K562 (cell line): ENCODE data around the gene KCNJ11. TPM values are rescaled to one million over a fixed set of nuclear protein-coding genes. Genes with fewer than 3 reads are reported as not detected.

ENCODE experiments used
- ATAC-seq: fragments of 200-7000 bp; cut with Tn5 transposase; 3 replicates; pipeline ENCODE4 v1.9.1; 2020; ENCODE audit warnings: moderate library complexity
- BruUV-seq: library from RNA; stranded (reverse); fragments of 400-500 nt; replicated peaks from 2 replicates; lab custom pipeline; 2021; lab: Mats Ljungman, UMichigan
- CTCF ChIA-PET: fragments of 300-600 bp; formaldehyde crosslinking; extraction: SDS; loops from one replicate; lab custom pipeline; 2021; ENCODE audit warnings: low intra/inter-chr PET ratio; lab: Yijun Ruan, JAX
- POLR2A ChIA-PET: fragments of 300-600, 350-650 bp; sonication (Branson Sonifier 250); formaldehyde crosslinking; extraction: SDS; loops from one replicate; lab custom pipeline; 2021; ENCODE audit warnings: antibody characterized with exemption, inconsistent platforms; lab: Yijun Ruan, JAX
- DNase-seq, 4 experiments: peaks; one replicate each; pipeline versions ENCODE4 v3.0.0 to v3.0.0-alpha.2; 2011 to 2018; ENCODE audit warnings: low spot score in 3 of 4, mixed read lengths in 3 of 4; ENCODE audit errors: extremely low read depth in 1 of 4
- FAIRE-seq: peaks from 2 replicates; lab custom pipeline; 2011; peaks lifted over from hg19 to GRCh38; lab: Jason Lieb, UNC
- H2AFZ ChIP-seq: 2 replicates; pipeline ENCODE4 v1.6.0; 2011; ENCODE audit warnings: low read depth, low read length, control low read depth, inconsistent platforms
- H3K27ac ChIP-seq: fragments of 200-600 bp; 3 replicates; pipeline ENCODE4 v1.8.0; 2011; ENCODE audit warnings: low read depth, mild to moderate bottlenecking, control low read depth, inconsistent platforms, low read length, moderate library complexity, mixed read lengths; ENCODE audit errors: extremely low read depth
- H3K27me3 ChIP-seq, 2 experiments: fragments of 300-600 bp in 1 of 2; 2 replicates in 1 of 2; 3 replicates in 1 of 2; pipeline versions ENCODE4 v1.6.0 to v1.8.0; 2011; ENCODE audit warnings: inconsistent platforms in 2 of 2, low read length in 2 of 2, mild to moderate bottlenecking in 1 of 2, mixed read lengths in 1 of 2, moderate library complexity in 1 of 2; ENCODE audit not compliant: control insufficient read depth in 2 of 2, insufficient read depth in 2 of 2
- H3K36me3 ChIP-seq: fragments of 300-600 bp; 3 replicates; pipeline ENCODE4 v1.8.0; 2011; ENCODE audit warnings: mild to moderate bottlenecking, low read length, inconsistent platforms; ENCODE audit not compliant: control insufficient read depth, insufficient read depth
- H3K4me1 ChIP-seq, 2 experiments: fragments of 200-600 bp in 1 of 2; replicated peaks in 1 of 2; 2 replicates in 1 of 2; 3 replicates in 1 of 2; pipeline versions ENCODE4 v1.5.1 to v1.8.0; 2011; ENCODE audit warnings: inconsistent platforms in 2 of 2, low read length in 2 of 2, mild to moderate bottlenecking in 1 of 2, mixed read lengths in 1 of 2, moderate library complexity in 1 of 2; ENCODE audit not compliant: control insufficient read depth in 2 of 2, insufficient read depth in 2 of 2
- H3K4me2 ChIP-seq: 2 replicates; pipeline ENCODE4 v1.6.1; 2011; ENCODE audit warnings: low read length, control low read depth, inconsistent platforms, mixed read lengths; ENCODE audit not compliant: insufficient read depth
- H3K4me3 ChIP-seq: fragments of 200-600 bp; sonication (generic), shearing (Covaris generic); 2 replicates; pipeline ENCODE4 v1.5.1; 2016; ENCODE audit warnings: control low read depth, inconsistent platforms
- H3K79me2 ChIP-seq: fragments of 200-600 bp; 3 replicates; pipeline ENCODE4 v1.8.0; 2011; ENCODE audit warnings: low read length, inconsistent platforms; ENCODE audit not compliant: control insufficient read depth, insufficient read depth
- H3K9ac ChIP-seq, 2 experiments: 2 replicates each; pipeline versions ENCODE4 v1.6.0 to v1.6.1; 2011; ENCODE audit warnings: low read depth in 2 of 2, low read length in 2 of 2, control low read depth in 1 of 2, inconsistent platforms in 1 of 2, mild to moderate bottlenecking in 1 of 2, mixed read lengths in 1 of 2; ENCODE audit not compliant: insufficient read depth in 1 of 2
- H3K9me1 ChIP-seq: one replicate; pipeline ENCODE4 v1.6.0; 2011; ENCODE audit warnings: inconsistent platforms, mild to moderate bottlenecking, low read length, moderate library complexity; ENCODE audit not compliant: control insufficient read depth, insufficient read depth
- H3K9me3 ChIP-seq: replicated peaks from 2 replicates; pipeline ENCODE4 v1.5.1; 2011; ENCODE audit warnings: low read depth, low read length, inconsistent platforms; ENCODE audit not compliant: control insufficient read depth, insufficient read depth
- H4K20me1 ChIP-seq: replicated peaks from 2 replicates; pipeline ENCODE4 v1.6.1; 2011; ENCODE audit warnings: low read length, inconsistent platforms, mixed read lengths; ENCODE audit not compliant: control insufficient read depth, insufficient read depth
- COPS2 ChIP-seq: fragments of 450-650 bp; conservative IDR thresholded peaks from 2 replicates; pipeline ENCODE4 v1.6.1; 2016; ENCODE audit warnings: mild to moderate bottlenecking, moderate library complexity
- CSDE1 ChIP-seq, 2 experiments: fragments of 450-650 bp; IDR thresholded peaks; 2 replicates each; pipeline ENCODE4 v1.6.1; 2016; ENCODE audit warnings: mild to moderate bottlenecking in 1 of 2
- ERF ChIP-seq: fragments of 450-650 bp; formaldehyde crosslinking; IDR thresholded peaks from 2 replicates; pipeline ENCODE4 v1.4.0; 2020; ENCODE audit warnings: mild to moderate bottlenecking, mixed read lengths
- GABPA ChIP-seq: fragments of 200-800 bp; sonication (Bioruptor generic); conservative IDR thresholded peaks from 2 replicates; pipeline ENCODE4 v1.6.1; 2016; ENCODE audit warnings: low read depth, missing genetic modification characterization, missing compliant biosample characterization
- JUNB ChIP-seq: fragments of 450-650 bp; formaldehyde crosslinking; conservative IDR thresholded peaks from 2 replicates; pipeline ENCODE4 v1.4.0; 2020; ENCODE audit warnings: mild to moderate bottlenecking
- MTA1 ChIP-seq: fragments of 450-650 bp; IDR thresholded peaks from 2 replicates; pipeline ENCODE4 v1.6.1; 2017; ENCODE audit warnings: borderline replicate concordance
- POLR2AphosphoS2 ChIP-seq: IDR thresholded peaks from 2 replicates; pipeline ENCODE4 v1.6.1; 2012; ENCODE audit warnings: low read length, improper control_type of control experiment
- TBP ChIP-seq: optimal IDR thresholded peaks from 2 replicates; pipeline ENCODE3; 2011; ENCODE audit warnings: low read depth, low read length, improper control_type of control experiment
- USF2 ChIP-seq: sonication (generic); formaldehyde crosslinking; IDR thresholded peaks from 2 replicates; pipeline ENCODE4 v1.5.0; 2020; ENCODE audit warnings: missing genetic modification reagents
- ZBTB34 ChIP-seq: fragments of 250-450 bp; sonication (Bioruptor Pico); IDR thresholded peaks from 2 replicates; pipeline ENCODE4 v1.8.0; 2021; ENCODE audit warnings: mild to moderate bottlenecking, moderate library complexity
- ZNF511 ChIP-seq: sonication (generic); formaldehyde crosslinking; IDR thresholded peaks from 2 replicates; pipeline ENCODE4 v1.8.0; 2022; ENCODE audit warnings: mild to moderate bottlenecking, missing genetic modification reagents
- ZNF551 ChIP-seq: fragments of 250-450 bp; sonication (Bioruptor Pico); IDR thresholded peaks from 2 replicates; pipeline ENCODE4 v1.5.0; 2021; ENCODE audit warnings: mild to moderate bottlenecking, moderate library complexity
- WGBS: fragments of 100-300 bp; shearing (Covaris generic); methylation state at CpG from one replicate; pipeline ENCODE4 v1.1.6; 2016; ENCODE audit warnings: low coverage, mixed read lengths; ENCODE audit not compliant: insufficient coverage; ENCODE audit errors: missing lambda C conversion rate; 5-methylcytosine and 5-hydroxymethylcytosine counted together
- in situ Hi-C: fragments of 300-500 bp; cut with MboI; formaldehyde crosslinking; loops from 4 replicates; pipeline ENCODE4 v1.15.0; 2018; ENCODE audit warnings: inconsistent platforms, mixed read lengths
- intact Hi-C: fragments of 100-400 bp; cut with micrococcal nuclease; formaldehyde crosslinking; loops from 2 replicates; pipeline ENCODE4 v1.14.2; 2022
- polyA plus RNA-seq, 8 experiments: library from polyadenylated mRNA; depleted of rRNA in 4 of 8; stranded (reverse) in 5 of 8; unstranded in 3 of 8; fragments of >200 nt; fragmentation: Nextera tagmentation in 2 of 8; fragmentation: Illumina TruSeq in 1 of 8; extraction: Ambion mirVana in 2 of 8; extraction: Trizol in 1 of 8; gene quantifications; 2 replicates each; pipeline versions ENCODE4 v1.2.1 to v1.2.3, GENCODE V29; 2011 to 2014; ENCODE audit warnings: inconsistent platforms in 1 of 8, missing spikeins in 1 of 8
- total RNA-seq, 7 experiments: library from RNA; depleted of rRNA in 6 of 7; stranded (reverse); fragments of >200 nt in 6 of 7; fragmentation: Illumina TruSeq in 2 of 7; extraction: Trizol in 2 of 7; gene quantifications; 2 replicates each; pipeline versions ENCODE4 v1.2.1 to v1.2.3, GENCODE V29; 2011 to 2021; ENCODE audit warnings: low replicate concordance in 1 of 7

KCNJ11 gene
- total and polyA plus RNA-seq, 9 of the 15 experiments (the other 6 are each of a cell fraction or from before 2014, with no cell fraction given) = 0.54 to 3.7 (median 0.86) TPM; not detected in 2

- 19% methylated on average over 14 of the region's 14 CpGs for WGBS
- H3K4me3 ChIP-seq = no peak overlapping the region
- H2AFZ ChIP-seq = no peak overlapping the region
- ATAC-seq = no peak
- POLR2A ChIA-PET = no interaction called here
- H3K27ac ChIP-seq = no peak overlapping the region
- no TSS peak for BruUV-seq
- H3K9me1 ChIP-seq = no peaks in the 10 kb centered on the region
- CTCF ChIA-PET = interaction anchor here (0.6 kb wide), 1 partner anchor 112 kb away, joined by 3 read pairs; no protein-coding TSS in a partner anchor
- no peak overlapping the region for H3K4me2 ChIP-seq
- TF ChIP-seq CSDE1 (IDR thresholded peaks at IDR 0.05) = no peak
- TF ChIP-seq ERF (CRISPR knock-in tag) = no peak
- no peak for TF ChIP-seq POLR2AphosphoS2
- no peak for TF ChIP-seq ZNF551 (CRISPR knock-in tag)
- no peak for TF ChIP-seq MTA1
- no peak for TF ChIP-seq ZNF511 (CRISPR knock-in tag)
- TF ChIP-seq GABPA (tag) = no peak
- no peak for TF ChIP-seq COPS2
- no peak for TF ChIP-seq USF2 (CRISPR knock-in tag)
- no peak for TF ChIP-seq ZBTB34
- no peak for TF ChIP-seq JUNB (CRISPR knock-in tag)
- no peak for TF ChIP-seq TBP
- TF ChIP-seq, all 486 proteins: peak for 0
- Histone ChIP-seq H3K9me3 (no peaks in the 10 kb centered on the region), H3K4me1 (peaks cover 0 to 20% of the 10 kb centered on the region in 2 experiments; a peak in 2 of 5 replicates), H4K20me1 (peaks cover 3% of the 10 kb centered on the region; the same call in 1 of the 2 replicates), H3K36me3 (no peaks in the 10 kb centered on the region), H3K27me3 (peaks cover 11 to 51% of the 10 kb centered on the region in 2 experiments), H3K9ac (no peak overlapping the region), H3K79me2 (no peaks in the 10 kb centered on the region)
- FAIRE-seq (no peak), DNase-seq (no peak)
- intact Hi-C loops = no loop called here
- in situ Hi-C loops = loop anchor here (10.0 kb wide), 1 partner anchor 132 kb away; no protein-coding TSS in a partner anchor
These were observed 4.4 kb upstream of the KCNJ11 start for GRCh38 chr11:17392872-17393271.
